ENCODE measurements around the gene CORO1C.

- TF ChIP-seq CTCF (IDR thresholded peaks at IDR 0.05) (no peak), POLR2A (IDR thresholded peaks at IDR 0.05) (peak; percentile 62)
These were observed 646 bp upstream of the CORO1C start for GRCh38 chr12:108731866-108732461.

Data from right lobe of liver (tissue), 4 donors.